GM23338 (cell line): Measurements from ENCODE around the gene RGL1. TPM values are rescaled to one million over a fixed set of nuclear protein-coding genes. Genes with fewer than 3 reads are reported as not detected.

Experiments
- ATAC-seq: fragments of 200-7000 bp; cut with Tn5 transposase; 3 replicates; pipeline ENCODE4 v1.9.1; 2020
- DNase-seq: peaks from one replicate; pipeline ENCODE4 v3.0.0-alpha.2; 2015; ENCODE audit warnings: low spot score
- H2AFZ ChIP-seq: fragments of 200-600 bp; sonication (generic); 2 replicates; pipeline ENCODE4 v1.8.0; 2016; ENCODE audit warnings: antibody characterized with exemption, mild to moderate bottlenecking, moderate library complexity
- H3F3A ChIP-seq: fragments of 200-600 bp; sonication (generic); replicated peaks from 2 replicates; pipeline ENCODE4 v1.8.0; 2017; ENCODE audit warnings: antibody characterized with exemption, mixed run types, low read depth
- H3K27ac ChIP-seq: fragments of 200-600 bp; sonication (generic); 2 replicates; pipeline ENCODE4 v1.6.1; 2016; ENCODE audit warnings: low read depth
- H3K27me3 ChIP-seq: fragments of 200-600 bp; sonication (generic); 2 replicates; pipeline ENCODE4 v1.8.0; 2016; ENCODE audit warnings: mild to moderate bottlenecking, mixed run types, moderate library complexity; ENCODE audit not compliant: insufficient read depth
- H3K36me3 ChIP-seq: fragments of 200-600 bp; sonication (generic); 2 replicates; pipeline ENCODE4 v1.8.0; 2016; ENCODE audit warnings: mild to moderate bottlenecking; ENCODE audit not compliant: insufficient read depth
- H3K4me1 ChIP-seq: fragments of 200-600 bp; sonication (generic); 2 replicates; pipeline ENCODE4 v1.8.0; 2016; ENCODE audit warnings: mild to moderate bottlenecking, moderate library complexity; ENCODE audit not compliant: insufficient read depth
- H3K4me2 ChIP-seq: fragments of 200-600 bp; sonication (generic); 2 replicates; pipeline ENCODE4 v1.7.1; 2017; ENCODE audit warnings: mixed run types
- H3K4me3 ChIP-seq: fragments of 200-600 bp; sonication (generic); 2 replicates; pipeline ENCODE4 v1.6.1; 2016; ENCODE audit warnings: mixed run types
- H3K79me2 ChIP-seq: fragments of 200-600 bp; sonication (generic); replicated peaks from 2 replicates; pipeline ENCODE4 v1.8.0; 2017; ENCODE audit warnings: mild to moderate bottlenecking; ENCODE audit not compliant: insufficient read depth
- H3K9me2 ChIP-seq: fragments of 200-600 bp; sonication (generic); 2 replicates; pipeline ENCODE4 v1.8.0; 2017; ENCODE audit not compliant: insufficient read depth
- H4K20me1 ChIP-seq: fragments of 200-600 bp; sonication (generic); replicated peaks from 2 replicates; pipeline ENCODE4 v1.8.0; 2017; ENCODE audit warnings: mild to moderate bottlenecking; ENCODE audit not compliant: insufficient read depth
- H3K27ac Mint-ChIP-seq: 2 replicates; pipeline ENCODE4 v1.8.0; 2020; ENCODE audit warnings: inconsistent platforms, mild to moderate bottlenecking, moderate library complexity, mixed read lengths
- H3K27me3 Mint-ChIP-seq: 3 replicates; pipeline ENCODE4 v1.8.0; 2022; ENCODE audit warnings: low read depth, mild to moderate bottlenecking, moderate library complexity, mixed read lengths, inconsistent platforms; ENCODE audit not compliant: insufficient read depth, poor library complexity
- H3K36me3 Mint-ChIP-seq: 3 replicates; pipeline ENCODE4 v1.8.0; 2021; ENCODE audit warnings: low read depth, mild to moderate bottlenecking, inconsistent platforms, moderate library complexity, mixed read lengths
- H3K4me1 Mint-ChIP-seq: 3 replicates; pipeline ENCODE4 v1.8.0; 2020; ENCODE audit warnings: mild to moderate bottlenecking, inconsistent platforms, mixed read lengths
- H3K4me3 Mint-ChIP-seq: 3 replicates; pipeline ENCODE4 v1.8.0; 2021; ENCODE audit warnings: moderate library complexity, mild to moderate bottlenecking, inconsistent platforms, mixed read lengths
- H3K9me3 Mint-ChIP-seq: 3 replicates; pipeline ENCODE4 v1.8.0; 2020; ENCODE audit warnings: moderate library complexity, mild to moderate bottlenecking, inconsistent platforms, mixed read lengths
- CREB1 ChIP-seq: fragments of 250-450 bp; sonication (Bioruptor Pico); IDR thresholded peaks from 2 replicates; pipeline ENCODE4 v1.5.0; 2020; ENCODE audit warnings: low read depth, mild to moderate bottlenecking, moderate library complexity
- EZH2 ChIP-seq: fragments of 200-600 bp; sonication (generic); IDR thresholded peaks from one replicate; pipeline ENCODE4 v1.8.0; 2017; ENCODE audit warnings: antibody characterized with exemption, mild to moderate bottlenecking, low read depth; ENCODE audit not compliant: unreplicated experiment
- ZNF114 ChIP-seq: fragments of 250-450 bp; sonication (Bioruptor Pico); IDR thresholded peaks from 2 replicates; pipeline ENCODE4 v1.5.0; 2020; ENCODE audit warnings: mild to moderate bottlenecking, moderate library complexity
- ZNF331 ChIP-seq: fragments of 250-450 bp; sonication (Bioruptor Pico); IDR thresholded peaks from 2 replicates; pipeline ENCODE4 v1.5.0; 2020; ENCODE audit warnings: low read depth, mild to moderate bottlenecking, moderate library complexity
- polyA plus RNA-seq: library from polyadenylated mRNA; unstranded; fragments of >200 nt; fragmentation: Nextera tagmentation; extraction: Ambion mirVana; gene quantifications from 2 replicates; pipeline ENCODE4 v1.2.1, GENCODE V29; 2016
- total RNA-seq: library from RNA; depleted of rRNA; stranded (reverse); fragments of >200 nt; shearing (Covaris generic); gene quantifications from 2 replicates; pipeline ENCODE4 v1.2.3, GENCODE V29; 2014
- TF ChIP-seq, protein P1 (sequence below): fragments of 250-450 bp; sonication (Bioruptor Pico); IDR thresholded peaks from 2 replicates; pipeline ENCODE4 v1.5.0; 2020; ENCODE audit warnings: mild to moderate bottlenecking, moderate library complexity
- TF ChIP-seq, protein P2 (sequence below), 2 experiments: fragments of 200-600 bp in 1 of 2; sonication (generic) in 1 of 2; conservative IDR thresholded peaks; 2 replicates each; pipeline versions ENCODE4 v1.5.1 to v1.6.1; 2016 to 2017; ENCODE audit warnings: antibody characterized with exemption in 2 of 2, low read depth in 2 of 2, mild to moderate bottlenecking in 2 of 2, moderate library complexity in 1 of 2

Gene RGL1
- total and polyA plus RNA-seq, 2 experiments from 2014 or later: 0.91 to 2.6 TPM

DNA sequence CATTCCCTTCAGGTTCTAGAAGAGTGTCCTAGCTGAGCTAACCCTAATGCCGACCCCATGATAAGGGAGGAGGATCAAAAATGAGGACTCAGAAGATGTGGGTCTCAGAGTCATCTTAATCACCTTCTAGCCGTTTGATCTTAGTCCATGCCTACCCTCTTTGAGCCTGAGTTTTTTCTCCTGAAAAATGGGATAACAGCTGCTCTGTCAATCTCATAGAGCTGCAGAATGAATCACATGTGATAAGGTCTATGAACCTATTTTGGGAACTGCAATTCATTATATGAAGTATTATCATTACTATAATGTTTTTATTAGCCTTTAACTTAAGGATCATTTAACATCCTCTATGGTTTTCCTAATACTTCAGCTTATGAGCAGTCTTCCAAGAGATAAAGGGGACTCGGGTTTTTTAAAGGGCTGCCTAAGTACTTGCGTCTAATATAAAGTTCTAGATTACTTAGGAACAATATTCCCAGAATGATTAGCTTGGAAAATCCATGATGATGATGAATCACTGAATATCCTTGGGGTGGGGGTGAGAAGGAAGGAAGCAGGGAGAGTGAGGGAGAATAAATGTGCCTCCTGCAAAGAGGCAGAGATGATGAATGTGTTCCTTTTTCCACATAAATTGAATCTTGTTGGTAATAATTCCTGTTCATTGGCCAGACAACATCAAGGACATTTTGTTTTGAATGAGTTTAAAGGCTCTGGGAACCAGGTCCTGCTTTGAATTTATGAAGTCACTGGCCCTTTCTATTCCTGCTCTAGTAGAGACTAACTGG, 165.8 kb downstream of the RGL1 start (continued):
- TF ChIP-seq, protein P1, sequence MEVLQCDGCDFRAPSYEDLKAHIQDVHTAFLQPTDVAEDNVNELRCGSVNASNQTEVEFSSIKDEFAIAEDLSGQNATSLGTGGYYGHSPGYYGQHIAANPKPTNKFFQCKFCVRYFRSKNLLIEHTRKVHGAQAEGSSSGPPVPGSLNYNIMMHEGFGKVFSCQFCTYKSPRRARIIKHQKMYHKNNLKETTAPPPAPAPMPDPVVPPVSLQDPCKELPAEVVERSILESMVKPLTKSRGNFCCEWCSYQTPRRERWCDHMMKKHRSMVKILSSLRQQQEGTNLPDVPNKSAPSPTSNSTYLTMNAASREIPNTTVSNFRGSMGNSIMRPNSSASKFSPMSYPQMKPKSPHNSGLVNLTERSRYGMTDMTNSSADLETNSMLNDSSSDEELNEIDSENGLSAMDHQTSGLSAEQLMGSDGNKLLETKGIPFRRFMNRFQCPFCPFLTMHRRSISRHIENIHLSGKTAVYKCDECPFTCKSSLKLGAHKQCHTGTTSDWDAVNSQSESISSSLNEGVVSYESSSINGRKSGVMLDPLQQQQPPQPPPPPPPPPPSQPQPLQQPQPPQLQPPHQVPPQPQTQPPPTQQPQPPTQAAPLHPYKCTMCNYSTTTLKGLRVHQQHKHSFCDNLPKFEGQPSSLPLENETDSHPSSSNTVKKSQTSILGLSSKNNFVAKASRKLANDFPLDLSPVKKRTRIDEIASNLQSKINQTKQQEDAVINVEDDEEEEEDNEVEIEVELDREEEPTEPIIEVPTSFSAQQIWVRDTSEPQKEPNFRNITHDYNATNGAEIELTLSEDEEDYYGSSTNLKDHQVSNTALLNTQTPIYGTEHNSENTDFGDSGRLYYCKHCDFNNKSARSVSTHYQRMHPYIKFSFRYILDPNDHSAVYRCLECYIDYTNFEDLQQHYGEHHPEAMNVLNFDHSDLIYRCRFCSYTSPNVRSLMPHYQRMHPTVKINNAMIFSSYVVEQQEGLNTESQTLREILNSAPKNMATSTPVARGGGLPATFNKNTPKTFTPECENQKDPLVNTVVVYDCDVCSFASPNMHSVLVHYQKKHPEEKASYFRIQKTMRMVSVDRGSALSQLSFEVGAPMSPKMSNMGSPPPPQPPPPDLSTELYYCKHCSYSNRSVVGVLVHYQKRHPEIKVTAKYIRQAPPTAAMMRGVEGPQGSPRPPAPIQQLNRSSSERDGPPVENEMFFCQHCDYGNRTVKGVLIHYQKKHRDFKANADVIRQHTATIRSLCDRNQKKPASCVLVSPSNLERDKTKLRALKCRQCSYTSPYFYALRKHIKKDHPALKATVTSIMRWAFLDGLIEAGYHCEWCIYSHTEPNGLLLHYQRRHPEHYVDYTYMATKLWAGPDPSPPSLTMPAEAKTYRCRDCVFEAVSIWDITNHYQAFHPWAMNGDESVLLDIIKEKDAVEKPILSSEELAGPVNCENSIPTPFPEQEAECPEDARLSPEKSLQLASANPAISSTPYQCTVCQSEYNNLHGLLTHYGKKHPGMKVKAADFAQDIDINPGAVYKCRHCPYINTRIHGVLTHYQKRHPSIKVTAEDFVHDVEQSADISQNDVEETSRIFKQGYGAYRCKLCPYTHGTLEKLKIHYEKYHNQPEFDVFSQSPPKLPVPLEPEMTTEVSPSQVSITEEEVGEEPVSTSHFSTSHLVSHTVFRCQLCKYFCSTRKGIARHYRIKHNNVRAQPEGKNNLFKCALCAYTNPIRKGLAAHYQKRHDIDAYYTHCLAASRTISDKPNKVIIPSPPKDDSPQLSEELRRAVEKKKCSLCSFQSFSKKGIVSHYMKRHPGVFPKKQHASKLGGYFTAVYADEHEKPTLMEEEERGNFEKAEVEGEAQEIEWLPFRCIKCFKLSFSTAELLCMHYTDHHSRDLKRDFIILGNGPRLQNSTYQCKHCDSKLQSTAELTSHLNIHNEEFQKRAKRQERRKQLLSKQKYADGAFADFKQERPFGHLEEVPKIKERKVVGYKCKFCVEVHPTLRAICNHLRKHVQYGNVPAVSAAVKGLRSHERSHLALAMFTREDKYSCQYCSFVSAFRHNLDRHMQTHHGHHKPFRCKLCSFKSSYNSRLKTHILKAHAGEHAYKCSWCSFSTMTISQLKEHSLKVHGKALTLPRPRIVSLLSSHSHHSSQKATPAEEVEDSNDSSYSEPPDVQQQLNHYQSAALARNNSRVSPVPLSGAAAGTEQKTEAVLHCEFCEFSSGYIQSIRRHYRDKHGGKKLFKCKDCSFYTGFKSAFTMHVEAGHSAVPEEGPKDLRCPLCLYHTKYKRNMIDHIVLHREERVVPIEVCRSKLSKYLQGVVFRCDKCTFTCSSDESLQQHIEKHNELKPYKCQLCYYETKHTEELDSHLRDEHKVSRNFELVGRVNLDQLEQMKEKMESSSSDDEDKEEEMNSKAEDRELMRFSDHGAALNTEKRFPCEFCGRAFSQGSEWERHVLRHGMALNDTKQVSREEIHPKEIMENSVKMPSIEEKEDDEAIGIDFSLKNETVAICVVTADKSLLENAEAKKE (CRISPR knock-in tag): no peak
- TF ChIP-seq, protein P2, sequence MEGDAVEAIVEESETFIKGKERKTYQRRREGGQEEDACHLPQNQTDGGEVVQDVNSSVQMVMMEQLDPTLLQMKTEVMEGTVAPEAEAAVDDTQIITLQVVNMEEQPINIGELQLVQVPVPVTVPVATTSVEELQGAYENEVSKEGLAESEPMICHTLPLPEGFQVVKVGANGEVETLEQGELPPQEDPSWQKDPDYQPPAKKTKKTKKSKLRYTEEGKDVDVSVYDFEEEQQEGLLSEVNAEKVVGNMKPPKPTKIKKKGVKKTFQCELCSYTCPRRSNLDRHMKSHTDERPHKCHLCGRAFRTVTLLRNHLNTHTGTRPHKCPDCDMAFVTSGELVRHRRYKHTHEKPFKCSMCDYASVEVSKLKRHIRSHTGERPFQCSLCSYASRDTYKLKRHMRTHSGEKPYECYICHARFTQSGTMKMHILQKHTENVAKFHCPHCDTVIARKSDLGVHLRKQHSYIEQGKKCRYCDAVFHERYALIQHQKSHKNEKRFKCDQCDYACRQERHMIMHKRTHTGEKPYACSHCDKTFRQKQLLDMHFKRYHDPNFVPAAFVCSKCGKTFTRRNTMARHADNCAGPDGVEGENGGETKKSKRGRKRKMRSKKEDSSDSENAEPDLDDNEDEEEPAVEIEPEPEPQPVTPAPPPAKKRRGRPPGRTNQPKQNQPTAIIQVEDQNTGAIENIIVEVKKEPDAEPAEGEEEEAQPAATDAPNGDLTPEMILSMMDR (conservative IDR thresholded peaks at IDR 0.05; ENCODE audit: low read depth in 2 of 2): no peak

DNA sequence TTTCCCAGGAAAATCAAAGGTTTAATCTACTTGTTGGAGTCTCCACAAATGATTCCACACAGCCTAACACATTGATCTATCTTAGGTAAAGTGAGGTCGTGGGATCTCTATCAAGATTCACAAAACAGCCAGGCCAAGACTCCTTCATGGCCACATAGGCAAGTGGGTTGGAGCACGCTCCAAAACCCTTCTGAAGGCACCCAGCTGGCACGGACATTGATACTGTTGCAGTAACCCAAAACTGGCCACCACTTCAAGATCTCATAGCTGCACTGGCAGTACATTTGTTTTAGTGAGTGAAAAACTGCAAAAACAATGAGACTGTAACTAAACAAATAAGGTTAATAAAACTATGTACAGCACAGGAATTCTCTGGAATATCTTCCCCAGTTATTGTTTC, 170.7 kb downstream of the RGL1 start:
- H3K27me3 ChIP-seq: no peaks in the 10 kb centered on the region
- no peaks in the 10 kb centered on the region for H3K9me2 ChIP-seq
- H3K36me3 Mint-ChIP-seq: no peaks in the 10 kb centered on the region
- no peak overlapping the region for H3K4me3 ChIP-seq
- no peak overlapping the region for H3K4me3 Mint-ChIP-seq
- H4K20me1 ChIP-seq: no peaks in the 10 kb centered on the region
- H3K4me1 ChIP-seq: peaks cover 5% of the 10 kb centered on the region
- no peak overlapping the region for H2AFZ ChIP-seq
- DNase-seq (no peak), ATAC-seq (no peak)
- H3K9me3 Mint-ChIP-seq: no peaks in the 10 kb centered on the region; the same call in 2 of the 3 replicates
- no peak overlapping the region for H3K4me2 ChIP-seq
- H3K79me2 ChIP-seq: no peaks in the 10 kb centered on the region
- no peaks in the 10 kb centered on the region for H3F3A ChIP-seq
- H3K36me3 ChIP-seq: no peaks in the 10 kb centered on the region
- H3K27ac ChIP-seq: no peak overlapping the region
- H3K4me1 Mint-ChIP-seq: peaks cover 10% of the 10 kb centered on the region; the same call in 2 of the 3 replicates
- H3K27me3 Mint-ChIP-seq: no peaks in the 10 kb centered on the region
- H3K27ac Mint-ChIP-seq: no peak overlapping the region
- TF ChIP-seq ZNF114 (CRISPR knock-in tag) (no peak), ZNF331 (CRISPR knock-in tag) (no peak), CREB1 (CRISPR knock-in tag) (no peak), EZH2 (no peak)
- TF ChIP-seq, protein P1 (CRISPR knock-in tag): no peak
